HG03103 (cell line): ENCODE measurements around the gene CIPC.

Source experiments
- ATAC-seq: cut with Tn5 transposase; IDR thresholded peaks from one replicate; pipeline ENCODE4 v1.9.1; 2021; ENCODE audit warnings: low read depth; ENCODE audit not compliant: unreplicated experiment

Gene CIPC

GRCh38 chr14:77099425-77100167, 1.5 kb downstream of the CIPC start:
- no peak for ATAC-seq

DNA sequence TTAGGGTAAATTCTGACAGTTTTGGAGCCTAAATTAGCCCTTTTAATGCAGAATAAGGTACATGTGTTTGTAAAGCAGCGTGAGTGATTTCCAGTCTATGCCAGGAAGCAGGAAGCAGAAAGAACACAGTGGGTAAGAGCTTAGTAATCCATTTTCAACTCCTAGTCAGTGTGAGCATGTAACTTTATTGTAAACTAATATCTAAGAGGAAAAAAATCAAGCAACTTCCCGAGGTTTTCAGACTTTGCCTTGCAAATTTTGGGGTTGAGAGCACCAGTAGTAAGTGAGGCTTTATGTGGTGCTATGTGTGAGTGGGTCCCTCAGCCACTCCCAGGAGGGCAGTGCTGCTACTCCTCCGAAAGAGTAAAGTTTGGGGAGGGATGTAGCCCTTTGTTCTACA, 2.9 kb downstream of the CIPC start:
- ATAC-seq, result no peak

DNA sequence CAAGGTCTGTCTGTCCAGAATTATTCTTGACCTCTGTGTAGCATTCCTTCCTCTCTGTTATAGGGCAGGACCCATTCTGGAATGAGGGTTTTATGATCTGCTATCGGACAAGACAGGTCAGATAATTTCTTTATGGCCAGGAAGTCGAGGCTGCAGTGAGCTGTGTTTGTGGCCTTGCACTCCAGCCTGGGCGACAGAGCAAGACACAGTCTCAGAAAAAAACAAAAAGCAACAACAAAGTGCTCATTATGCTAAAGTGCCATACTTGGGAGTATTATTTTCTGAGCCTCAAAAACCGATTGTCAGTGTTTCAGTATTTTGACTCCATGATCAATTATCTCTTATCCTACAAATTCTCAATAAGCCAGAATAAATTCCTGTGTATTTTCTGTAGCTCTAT, 4.1 kb downstream of the CIPC start:
- ATAC-seq, result no peak

DNA sequence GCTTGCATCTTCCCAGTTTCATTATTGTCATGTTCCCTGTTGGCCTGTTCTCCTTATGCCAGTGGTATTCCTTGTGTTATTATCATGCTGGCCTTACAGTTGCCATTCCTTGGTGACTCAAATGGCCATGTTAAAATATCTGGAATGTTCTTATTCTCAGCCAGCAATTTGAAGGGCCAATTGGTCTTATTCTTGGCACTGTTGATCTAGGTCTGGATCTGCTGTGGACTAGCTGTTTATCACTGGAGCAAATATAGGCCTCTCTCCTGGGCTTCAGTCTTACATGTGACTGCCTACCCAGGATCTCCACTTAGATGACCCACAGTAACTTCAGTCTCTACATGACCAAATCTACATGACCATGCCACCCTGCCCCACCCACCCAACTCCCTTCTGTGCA, 5.4 kb downstream of the CIPC start:
- ATAC-seq, result no peak

GRCh38 chr14:77103951-77104350, 5.9 kb downstream of the CIPC start:
- ATAC-seq, result no peak

GRCh38 chr14:77104393-77104792, 6.3 kb downstream of the CIPC start:
- no peak for ATAC-seq

DNA sequence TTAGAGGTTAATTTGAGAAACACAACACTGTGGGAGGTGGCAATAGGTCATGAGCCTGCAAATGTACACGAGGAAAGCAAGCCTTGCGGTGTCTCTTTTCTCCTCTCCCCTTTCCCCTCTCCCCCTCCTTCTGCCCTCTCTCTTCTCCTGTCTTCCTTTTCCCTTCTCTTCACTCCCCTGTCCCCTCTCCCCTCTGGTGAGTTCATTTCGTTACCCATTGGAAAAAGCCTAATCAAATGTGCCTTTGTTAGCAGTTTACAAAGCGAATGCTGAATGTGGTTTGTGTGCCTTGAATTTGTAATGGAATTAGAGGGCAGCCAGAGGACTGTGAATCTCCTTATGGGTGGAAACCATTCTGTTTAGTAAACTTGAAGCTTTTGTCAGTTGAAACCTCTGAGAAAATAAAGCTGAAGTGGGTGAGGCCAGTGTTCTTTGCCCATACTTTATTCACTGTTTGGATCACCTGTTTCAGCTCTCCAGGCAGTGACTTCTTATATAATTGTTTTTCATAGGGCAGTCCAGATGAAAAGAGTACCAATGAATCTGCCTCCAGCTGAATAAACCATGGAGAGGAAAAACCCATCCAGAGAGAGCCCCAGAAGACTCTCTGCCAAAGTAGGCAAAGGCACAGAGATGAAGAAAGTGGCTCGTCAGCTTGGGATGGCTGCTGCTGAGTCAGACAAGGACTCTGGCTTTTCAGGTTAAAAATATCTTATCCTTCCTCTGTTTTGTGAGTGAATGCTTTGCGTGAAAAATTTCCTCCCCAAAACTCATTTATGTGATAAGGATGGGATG, 7.3 kb downstream of the CIPC start:
- ATAC-seq, result no peak

DNA sequence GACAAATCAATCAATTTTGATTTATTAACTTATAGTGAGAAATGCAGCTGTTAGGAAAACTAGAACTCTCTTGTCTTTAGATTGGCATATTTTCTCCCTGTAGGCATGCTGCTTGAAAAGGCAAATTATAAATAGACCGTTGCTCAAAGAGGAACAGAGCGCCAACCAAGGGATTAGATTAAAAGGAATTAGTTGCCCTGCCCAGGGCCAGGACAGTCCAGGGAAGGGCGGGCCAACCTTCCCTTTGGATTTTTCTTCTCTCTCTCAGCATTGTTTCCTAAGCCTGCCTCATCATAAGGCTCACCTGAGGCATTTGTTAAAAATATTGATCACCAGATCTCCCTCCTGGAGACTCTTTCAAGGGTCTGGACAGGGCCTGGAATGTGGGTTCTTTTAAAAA, 8.6 kb downstream of the CIPC start:
- ATAC-seq, result no peak

DNA sequence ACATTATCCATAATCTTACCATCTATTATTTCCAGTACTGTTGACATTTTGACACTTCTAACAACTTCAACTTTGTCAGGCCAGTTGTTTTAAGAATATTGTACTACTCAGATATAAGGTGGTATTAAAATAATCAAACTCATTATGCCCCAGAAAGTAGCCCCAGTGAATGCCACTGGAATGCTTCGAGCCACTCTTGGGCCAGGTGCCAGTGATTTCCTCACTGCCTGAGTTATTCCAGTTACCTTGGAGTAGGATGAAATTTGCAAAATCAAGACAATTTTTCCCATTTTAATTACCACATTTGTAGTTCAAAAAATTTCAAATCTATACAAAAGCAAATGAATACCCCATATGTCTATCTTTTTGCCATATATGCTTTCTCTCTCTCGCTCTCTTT, 9.2 kb downstream of the CIPC start:
- ATAC-seq, result no peak

GRCh38 chr14:77108753-77109152, 10.7 kb downstream of the CIPC start:
- no peak for ATAC-seq

- no peak for ATAC-seq
Measured at GRCh38 chr14:77109656-77110055, 11.6 kb downstream of the CIPC start.

GRCh38 chr14:77110286-77110685, 12.2 kb downstream of the CIPC start:
- ATAC-seq, result no peak

DNA sequence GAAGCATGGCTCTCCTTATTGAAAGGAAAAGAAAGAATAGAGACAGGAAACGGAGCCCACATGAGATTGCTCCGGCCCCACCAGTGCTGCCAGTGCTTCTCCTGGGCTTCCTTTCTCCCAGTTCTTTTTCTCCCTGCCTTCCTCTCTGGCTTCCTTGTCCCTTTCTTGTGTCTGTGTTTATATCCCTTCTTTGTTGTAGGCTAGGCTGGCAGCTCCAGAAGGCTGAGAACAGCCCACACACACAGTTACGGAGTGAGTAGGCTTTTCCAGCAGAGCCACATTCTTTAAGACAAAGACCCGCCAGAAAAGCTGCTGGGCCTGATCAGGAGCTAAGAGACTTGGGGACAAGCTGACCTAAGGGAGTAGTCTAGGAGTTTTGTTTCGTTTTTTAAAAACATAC, 13.0 kb downstream of the CIPC start:
- no peak for ATAC-seq

DNA sequence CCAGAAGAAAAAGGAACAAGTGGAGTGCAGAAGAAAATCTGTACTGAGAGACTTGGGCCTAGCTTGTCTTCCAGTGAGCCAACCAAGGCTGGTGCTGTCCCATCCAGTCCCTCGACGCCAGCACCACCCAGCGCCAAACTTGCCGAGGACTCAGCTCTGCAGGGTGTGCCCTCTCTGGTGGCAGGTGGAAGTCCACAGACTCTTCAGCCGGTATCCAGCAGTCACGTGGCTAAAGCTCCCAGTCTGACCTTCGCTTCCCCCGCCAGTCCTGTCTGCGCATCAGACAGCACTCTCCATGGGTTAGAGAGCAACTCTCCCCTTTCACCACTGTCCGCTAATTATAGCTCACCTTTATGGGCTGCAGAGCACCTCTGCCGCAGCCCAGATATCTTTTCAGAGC, 15.6 kb downstream of the CIPC start:
- no peak for ATAC-seq

DNA sequence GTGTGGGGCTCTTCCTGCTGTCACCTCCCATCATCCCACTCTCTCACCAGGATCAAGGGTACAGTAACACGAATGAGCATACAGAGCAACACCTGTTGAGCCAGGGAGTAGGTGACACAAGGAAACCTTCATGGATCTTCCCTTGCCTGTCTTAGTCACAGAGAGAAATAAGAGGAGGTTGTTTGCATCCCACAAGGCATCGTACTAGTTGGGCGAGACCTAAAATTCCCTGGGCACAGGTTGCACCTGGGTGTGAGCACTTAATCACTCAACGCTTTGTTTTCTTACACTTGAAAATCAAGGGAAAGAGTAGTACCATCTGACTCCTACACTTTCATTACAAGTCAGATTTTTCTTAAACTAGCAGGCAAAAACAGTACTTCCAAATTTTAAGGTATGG, 16.6 kb downstream of the CIPC start:
- ATAC-seq, result no peak

DNA sequence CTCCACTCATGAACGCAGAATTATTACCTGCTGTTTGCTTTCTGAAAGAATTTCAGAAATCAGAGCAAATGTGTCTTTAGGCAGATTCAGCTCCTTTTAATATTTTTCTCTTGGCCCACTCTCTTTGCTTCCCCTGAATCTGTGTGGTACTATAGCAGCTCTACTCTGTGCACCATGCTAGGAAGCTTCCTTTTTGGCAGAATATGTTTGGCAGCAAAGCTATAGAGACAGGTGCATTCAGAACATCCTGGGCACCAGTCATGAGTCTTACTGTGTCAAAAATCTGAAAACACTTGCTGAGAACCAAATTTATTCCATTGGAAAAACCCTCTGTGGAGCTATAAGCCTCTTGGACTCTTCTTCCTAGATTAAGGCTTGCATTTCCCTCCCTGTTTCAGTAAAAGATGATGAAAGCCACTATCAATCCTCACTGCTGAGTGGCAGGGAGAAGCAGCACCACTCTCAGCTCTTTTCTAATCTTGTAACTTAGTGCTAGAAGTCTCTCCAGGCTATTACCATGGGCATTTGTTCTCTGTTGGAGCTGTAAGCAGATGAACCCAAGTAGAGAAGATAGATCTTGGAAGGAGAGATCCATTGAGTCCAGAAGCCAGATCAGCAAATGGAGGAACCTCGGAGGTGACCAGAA, 18.2 kb downstream of the CIPC start:
- ATAC-seq, result no peak

GRCh38 chr14:77119851-77120250, 21.8 kb downstream of the CIPC start:
- no peak for ATAC-seq

DNA sequence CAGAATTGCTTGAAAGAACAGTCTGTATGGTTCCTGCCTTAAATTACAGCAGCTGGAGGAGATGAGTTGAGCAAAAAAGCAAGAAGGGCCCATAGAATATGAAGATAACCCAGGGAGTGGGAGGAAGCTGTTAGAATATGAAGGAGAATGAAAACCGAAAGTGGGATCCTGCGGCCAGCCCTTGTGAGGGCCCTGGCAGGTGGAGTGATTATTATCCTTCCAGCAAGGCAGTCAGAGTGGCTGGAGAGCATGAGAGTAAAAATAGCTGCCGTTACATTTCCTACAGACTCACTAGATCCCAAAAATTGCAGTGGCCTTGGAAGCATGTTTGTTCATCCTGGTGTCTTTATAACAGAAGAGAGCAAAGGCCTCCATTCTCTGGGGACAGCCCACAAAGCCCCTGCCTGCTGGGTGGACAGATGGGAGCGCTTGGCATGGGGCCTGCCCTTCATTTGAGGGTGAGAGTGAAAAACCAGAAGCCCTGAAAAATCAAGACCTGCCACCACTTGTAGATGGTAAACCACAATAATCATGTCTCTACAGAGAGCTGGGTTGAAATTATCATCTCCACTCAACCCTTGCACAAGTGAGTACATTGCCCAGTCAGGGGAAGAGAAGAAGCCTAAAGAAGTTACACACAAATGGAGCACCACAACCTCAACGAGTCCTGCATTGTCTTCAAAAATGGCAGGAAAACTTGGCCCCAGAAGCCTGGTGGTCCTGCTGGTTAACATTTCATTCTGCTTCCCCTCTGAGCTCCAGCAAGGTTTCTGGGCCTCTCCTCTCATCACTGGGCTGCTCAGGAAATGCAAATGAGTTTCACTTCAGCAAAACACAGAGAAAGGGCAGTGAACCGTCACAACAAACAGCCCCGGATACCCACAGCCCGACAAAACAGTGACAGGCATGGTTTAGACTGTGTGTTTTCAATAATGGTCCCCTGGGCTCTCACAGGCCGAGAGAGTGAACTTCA, 23.0 kb downstream of the CIPC start:
- peak; percentile 83 for ATAC-seq

GRCh38 chr14:77122526-77123125, 24.6 kb downstream of the CIPC start:
- ATAC-seq, result no peak
